ENCODE measurements around the gene NF2.

The NF2 gene

GRCh38 chr22:29661336-29661735 is 57.9 kb downstream of the NF2 start:
- Histone ChIP-seq H3K27me3 (ENCODE audit: low read depth, low read length) (no peaks in the 10 kb centered on the region), H3K4me2 (ENCODE audit: low read length) (no peak overlapping the region), H3K79me2 (ENCODE audit: low read length) (no peaks in the 10 kb centered on the region), H2AFZ (ENCODE audit: low read depth, low read length) (no peak overlapping the region), H4K20me1 (ENCODE audit: insufficient read depth, low read length) (no peaks in the 10 kb centered on the region), H3K36me3 (replicated peaks; ENCODE audit: low read depth, low read length) (peaks cover 44% of the 10 kb centered on the region), H3K4me3 (ENCODE audit: low read length) (no peak overlapping the region), H3K9me3 (ENCODE audit: insufficient read depth, low read length) (no peaks in the 10 kb centered on the region), H3K4me1 (ENCODE audit: low read length) (no peaks in the 10 kb centered on the region), H3K27ac (ENCODE audit: low read length) (no peak overlapping the region), H3K9ac (ENCODE audit: low read length) (no peak overlapping the region)
- TF ChIP-seq EZH2phosphoT487 (IDR thresholded peaks at IDR 0.05; ENCODE audit: low read depth) (no peak), CTCF (IDR thresholded peaks at IDR 0.05; ENCODE audit: low read depth, low read length) (no peak)

DNA sequence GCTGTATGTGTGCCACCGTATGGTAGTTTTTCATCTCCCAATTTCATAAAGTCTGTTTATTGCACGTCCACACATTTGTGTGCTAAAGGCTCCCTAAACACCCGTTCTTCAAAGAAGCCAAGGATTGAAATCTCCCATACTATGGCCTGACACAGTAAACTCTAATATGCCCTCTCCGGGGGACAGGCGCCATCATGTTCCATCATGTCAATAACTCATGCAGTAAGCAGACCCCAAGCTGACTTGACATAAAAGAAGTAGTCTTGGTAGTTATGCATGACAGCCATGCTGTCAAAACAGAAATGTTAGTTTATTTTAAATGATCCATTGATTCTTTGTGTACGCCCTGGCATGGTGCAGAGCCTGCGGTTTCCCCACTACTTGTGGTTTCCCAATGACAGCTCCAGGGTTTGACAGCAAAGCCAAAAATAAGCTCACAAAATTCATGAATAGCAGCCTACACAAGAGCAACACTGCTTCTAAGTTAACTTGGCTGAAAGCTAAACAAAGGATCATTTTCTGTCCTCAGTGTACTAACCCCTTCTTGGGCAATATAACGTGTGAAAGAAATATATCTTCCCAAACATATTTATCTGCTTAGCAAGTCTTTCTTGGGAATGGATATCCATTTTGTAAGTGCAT is 59.9 kb downstream of the NF2 start:
- no peak for TF ChIP-seq EZH2phosphoT487 (IDR thresholded peaks at IDR 0.05; ENCODE audit: low read depth)
- no peak for TF ChIP-seq CTCF (IDR thresholded peaks at IDR 0.05; ENCODE audit: low read depth, low read length)
- no peak overlapping the region for H3K9ac ChIP-seq (ENCODE audit: low read length)
- no peak overlapping the region for H3K27ac ChIP-seq (ENCODE audit: low read length)
- no peaks in the 10 kb centered on the region for H3K9me3 ChIP-seq (ENCODE audit: insufficient read depth, low read length)
- H3K4me1 ChIP-seq (ENCODE audit: low read length): no peaks in the 10 kb centered on the region
- H3K36me3 ChIP-seq (replicated peaks; ENCODE audit: low read depth, low read length): peaks cover 41% of the 10 kb centered on the region
- no peaks in the 10 kb centered on the region for H3K27me3 ChIP-seq (ENCODE audit: low read depth, low read length)
- H3K79me2 ChIP-seq (ENCODE audit: low read length): no peaks in the 10 kb centered on the region
- no peaks in the 10 kb centered on the region for H4K20me1 ChIP-seq (ENCODE audit: insufficient read depth, low read length)
- H2AFZ ChIP-seq (ENCODE audit: low read depth, low read length): no peak overlapping the region
- H3K4me2 ChIP-seq (ENCODE audit: low read length): no peak overlapping the region
- no peak overlapping the region for H3K4me3 ChIP-seq (ENCODE audit: low read length)

DNA sequence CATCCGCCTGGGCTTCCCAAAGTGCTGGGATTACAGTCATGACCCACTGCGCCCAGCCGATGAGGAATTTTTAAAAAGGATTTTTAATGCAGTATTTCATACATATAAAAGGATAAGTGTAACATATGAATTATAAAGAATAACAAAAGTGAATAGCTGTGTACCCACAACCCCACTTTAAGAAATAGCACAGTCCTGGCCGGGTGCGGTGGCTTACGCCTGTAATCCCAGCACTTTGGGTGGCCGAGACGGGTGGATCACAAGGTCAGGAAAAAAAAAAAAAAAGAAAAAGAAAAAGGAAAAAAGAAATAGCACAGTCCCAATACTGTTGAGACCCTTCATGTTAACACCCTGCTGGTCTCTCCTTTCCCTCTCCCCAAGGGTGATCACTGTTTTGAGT is 62.1 kb downstream of the NF2 start:
- Histone ChIP-seq H2AFZ (ENCODE audit: low read depth, low read length) (no peak overlapping the region), H3K9ac (ENCODE audit: low read length) (no peak overlapping the region), H3K9me3 (ENCODE audit: insufficient read depth, low read length) (no peaks in the 10 kb centered on the region), H3K4me3 (ENCODE audit: low read length) (no peak overlapping the region), H3K27ac (ENCODE audit: low read length) (no peak overlapping the region), H3K79me2 (ENCODE audit: low read length) (no peaks in the 10 kb centered on the region), H3K27me3 (ENCODE audit: low read depth, low read length) (no peaks in the 10 kb centered on the region), H3K36me3 (replicated peaks; ENCODE audit: low read depth, low read length) (peaks cover 45% of the 10 kb centered on the region), H3K4me2 (ENCODE audit: low read length) (no peak overlapping the region), H4K20me1 (ENCODE audit: insufficient read depth, low read length) (no peaks in the 10 kb centered on the region), H3K4me1 (ENCODE audit: low read length) (no peaks in the 10 kb centered on the region)
- TF ChIP-seq EZH2phosphoT487 (IDR thresholded peaks at IDR 0.05; ENCODE audit: low read depth): no peak
- TF ChIP-seq CTCF (IDR thresholded peaks at IDR 0.05; ENCODE audit: low read depth, low read length): no peak

GRCh38 chr22:29668673-29669072 is 65.2 kb downstream of the NF2 start:
- no peak for TF ChIP-seq EZH2phosphoT487 (IDR thresholded peaks at IDR 0.05; ENCODE audit: low read depth)
- TF ChIP-seq CTCF (IDR thresholded peaks at IDR 0.05; ENCODE audit: low read depth, low read length): no peak
- no peak overlapping the region for H3K9ac ChIP-seq (ENCODE audit: low read length)
- H4K20me1 ChIP-seq (ENCODE audit: insufficient read depth, low read length): no peaks in the 10 kb centered on the region; the same call in 1 of the 2 replicates
- no peaks in the 10 kb centered on the region for H3K9me3 ChIP-seq (ENCODE audit: insufficient read depth, low read length)
- no peak overlapping the region for H3K27ac ChIP-seq (ENCODE audit: low read length)
- no peak overlapping the region for H3K4me3 ChIP-seq (ENCODE audit: low read length)
- H3K27me3 ChIP-seq (ENCODE audit: low read depth, low read length): no peaks in the 10 kb centered on the region
- H3K4me2 ChIP-seq (ENCODE audit: low read length): no peak overlapping the region
- H3K36me3 ChIP-seq (replicated peaks; ENCODE audit: low read depth, low read length): peaks cover 35% of the 10 kb centered on the region
- H3K4me1 ChIP-seq (ENCODE audit: low read length): no peaks in the 10 kb centered on the region
- no peak overlapping the region for H2AFZ ChIP-seq (ENCODE audit: low read depth, low read length)
- H3K79me2 ChIP-seq (ENCODE audit: low read length): no peaks in the 10 kb centered on the region

Data from OCI-LY3 (cell line).